ENCODE data around the gene LRP6.

DNA sequence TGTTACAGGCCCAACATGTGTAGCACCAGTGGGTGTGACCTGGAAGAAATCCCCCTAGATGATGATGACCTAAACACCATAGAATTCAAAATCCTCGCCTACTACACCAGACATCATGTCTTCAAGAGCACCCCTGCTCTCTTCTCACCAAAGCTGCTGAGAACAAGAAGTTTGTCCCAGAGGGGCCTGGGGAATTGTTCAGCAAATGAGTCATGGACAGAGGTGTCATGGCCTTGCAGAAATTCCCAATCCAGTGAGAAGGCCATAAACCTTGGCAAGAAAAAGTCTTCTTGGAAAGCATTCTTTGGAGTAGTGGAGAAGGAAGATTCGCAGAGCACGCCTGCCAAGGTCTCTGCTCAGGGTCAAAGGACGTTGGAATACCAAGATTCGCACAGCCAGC is 187.6 kb downstream of the LRP6 start:
- TF ChIP-seq, protein P1, sequence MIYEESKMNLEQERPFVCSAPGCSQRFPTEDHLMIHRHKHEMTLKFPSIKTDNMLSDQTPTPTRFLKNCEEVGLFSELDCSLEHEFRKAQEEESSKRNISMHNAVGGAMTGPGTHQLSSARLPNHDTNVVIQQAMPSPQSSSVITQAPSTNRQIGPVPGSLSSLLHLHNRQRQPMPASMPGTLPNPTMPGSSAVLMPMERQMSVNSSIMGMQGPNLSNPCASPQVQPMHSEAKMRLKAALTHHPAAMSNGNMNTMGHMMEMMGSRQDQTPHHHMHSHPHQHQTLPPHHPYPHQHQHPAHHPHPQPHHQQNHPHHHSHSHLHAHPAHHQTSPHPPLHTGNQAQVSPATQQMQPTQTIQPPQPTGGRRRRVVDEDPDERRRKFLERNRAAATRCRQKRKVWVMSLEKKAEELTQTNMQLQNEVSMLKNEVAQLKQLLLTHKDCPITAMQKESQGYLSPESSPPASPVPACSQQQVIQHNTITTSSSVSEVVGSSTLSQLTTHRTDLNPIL (CRISPR knock-in tag; IDR thresholded peaks at IDR 0.05; ENCODE audit: low read depth): no peak
- TF ChIP-seq GLIS3 (CRISPR knock-in tag; IDR thresholded peaks at IDR 0.05): no peak
- TF ChIP-seq, protein P2, sequence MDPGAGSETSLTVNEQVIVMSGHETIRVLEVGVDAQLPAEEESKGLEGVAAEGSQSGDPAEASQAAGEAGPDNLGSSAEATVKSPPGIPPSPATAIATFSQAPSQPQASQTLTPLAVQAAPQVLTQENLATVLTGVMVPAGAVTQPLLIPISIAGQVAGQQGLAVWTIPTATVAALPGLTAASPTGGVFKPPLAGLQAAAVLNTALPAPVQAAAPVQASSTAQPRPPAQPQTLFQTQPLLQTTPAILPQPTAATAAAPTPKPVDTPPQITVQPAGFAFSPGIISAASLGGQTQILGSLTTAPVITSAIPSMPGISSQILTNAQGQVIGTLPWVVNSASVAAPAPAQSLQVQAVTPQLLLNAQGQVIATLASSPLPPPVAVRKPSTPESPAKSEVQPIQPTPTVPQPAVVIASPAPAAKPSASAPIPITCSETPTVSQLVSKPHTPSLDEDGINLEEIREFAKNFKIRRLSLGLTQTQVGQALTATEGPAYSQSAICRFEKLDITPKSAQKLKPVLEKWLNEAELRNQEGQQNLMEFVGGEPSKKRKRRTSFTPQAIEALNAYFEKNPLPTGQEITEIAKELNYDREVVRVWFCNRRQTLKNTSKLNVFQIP (CRISPR knock-in tag; IDR thresholded peaks at IDR 0.05; ENCODE audit: borderline replicate concordance, low read depth): no peak
- TF ChIP-seq, protein P3, sequence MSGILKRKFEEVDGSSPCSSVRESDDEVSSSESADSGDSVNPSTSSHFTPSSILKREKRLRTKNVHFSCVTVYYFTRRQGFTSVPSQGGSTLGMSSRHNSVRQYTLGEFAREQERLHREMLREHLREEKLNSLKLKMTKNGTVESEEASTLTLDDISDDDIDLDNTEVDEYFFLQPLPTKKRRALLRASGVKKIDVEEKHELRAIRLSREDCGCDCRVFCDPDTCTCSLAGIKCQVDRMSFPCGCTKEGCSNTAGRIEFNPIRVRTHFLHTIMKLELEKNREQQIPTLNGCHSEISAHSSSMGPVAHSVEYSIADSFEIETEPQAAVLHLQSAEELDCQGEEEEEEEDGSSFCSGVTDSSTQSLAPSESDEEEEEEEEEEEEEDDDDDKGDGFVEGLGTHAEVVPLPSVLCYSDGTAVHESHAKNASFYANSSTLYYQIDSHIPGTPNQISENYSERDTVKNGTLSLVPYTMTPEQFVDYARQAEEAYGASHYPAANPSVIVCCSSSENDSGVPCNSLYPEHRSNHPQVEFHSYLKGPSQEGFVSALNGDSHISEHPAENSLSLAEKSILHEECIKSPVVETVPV (CRISPR knock-in tag; IDR thresholded peaks at IDR 0.05): no peak
- no peak for TF ChIP-seq ZFP30 (CRISPR knock-in tag; IDR thresholded peaks at IDR 0.05)
- TF ChIP-seq SNAI2 (CRISPR knock-in tag; IDR thresholded peaks at IDR 0.05): no peak
- no peak for TF ChIP-seq ARNTL (CRISPR knock-in tag; IDR thresholded peaks at IDR 0.05; ENCODE audit: borderline replicate concordance, low read depth)
- no peak for TF ChIP-seq TCF4 (CRISPR knock-in tag; IDR thresholded peaks at IDR 0.05; ENCODE audit: borderline replicate concordance)
- TF ChIP-seq ZNF70 (CRISPR knock-in tag; IDR thresholded peaks at IDR 0.05): no peak
- no peak for TF ChIP-seq OSR1 (CRISPR knock-in tag; IDR thresholded peaks at IDR 0.05)
- no peak for TF ChIP-seq RARB (CRISPR knock-in tag; IDR thresholded peaks at IDR 0.05)
- TF ChIP-seq TOX (CRISPR knock-in tag; IDR thresholded peaks at IDR 0.05; ENCODE audit: borderline replicate concordance): no peak
- TF ChIP-seq, protein P4, sequence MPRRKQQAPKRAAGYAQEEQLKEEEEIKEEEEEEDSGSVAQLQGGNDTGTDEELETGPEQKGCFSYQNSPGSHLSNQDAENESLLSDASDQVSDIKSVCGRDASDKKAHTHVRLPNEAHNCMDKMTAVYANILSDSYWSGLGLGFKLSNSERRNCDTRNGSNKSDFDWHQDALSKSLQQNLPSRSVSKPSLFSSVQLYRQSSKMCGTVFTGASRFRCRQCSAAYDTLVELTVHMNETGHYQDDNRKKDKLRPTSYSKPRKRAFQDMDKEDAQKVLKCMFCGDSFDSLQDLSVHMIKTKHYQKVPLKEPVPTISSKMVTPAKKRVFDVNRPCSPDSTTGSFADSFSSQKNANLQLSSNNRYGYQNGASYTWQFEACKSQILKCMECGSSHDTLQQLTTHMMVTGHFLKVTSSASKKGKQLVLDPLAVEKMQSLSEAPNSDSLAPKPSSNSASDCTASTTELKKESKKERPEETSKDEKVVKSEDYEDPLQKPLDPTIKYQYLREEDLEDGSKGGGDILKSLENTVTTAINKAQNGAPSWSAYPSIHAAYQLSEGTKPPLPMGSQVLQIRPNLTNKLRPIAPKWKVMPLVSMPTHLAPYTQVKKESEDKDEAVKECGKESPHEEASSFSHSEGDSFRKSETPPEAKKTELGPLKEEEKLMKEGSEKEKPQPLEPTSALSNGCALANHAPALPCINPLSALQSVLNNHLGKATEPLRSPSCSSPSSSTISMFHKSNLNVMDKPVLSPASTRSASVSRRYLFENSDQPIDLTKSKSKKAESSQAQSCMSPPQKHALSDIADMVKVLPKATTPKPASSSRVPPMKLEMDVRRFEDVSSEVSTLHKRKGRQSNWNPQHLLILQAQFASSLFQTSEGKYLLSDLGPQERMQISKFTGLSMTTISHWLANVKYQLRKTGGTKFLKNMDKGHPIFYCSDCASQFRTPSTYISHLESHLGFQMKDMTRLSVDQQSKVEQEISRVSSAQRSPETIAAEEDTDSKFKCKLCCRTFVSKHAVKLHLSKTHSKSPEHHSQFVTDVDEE (CRISPR knock-in tag; IDR thresholded peaks at IDR 0.05): no peak
- TF ChIP-seq, protein P5, sequence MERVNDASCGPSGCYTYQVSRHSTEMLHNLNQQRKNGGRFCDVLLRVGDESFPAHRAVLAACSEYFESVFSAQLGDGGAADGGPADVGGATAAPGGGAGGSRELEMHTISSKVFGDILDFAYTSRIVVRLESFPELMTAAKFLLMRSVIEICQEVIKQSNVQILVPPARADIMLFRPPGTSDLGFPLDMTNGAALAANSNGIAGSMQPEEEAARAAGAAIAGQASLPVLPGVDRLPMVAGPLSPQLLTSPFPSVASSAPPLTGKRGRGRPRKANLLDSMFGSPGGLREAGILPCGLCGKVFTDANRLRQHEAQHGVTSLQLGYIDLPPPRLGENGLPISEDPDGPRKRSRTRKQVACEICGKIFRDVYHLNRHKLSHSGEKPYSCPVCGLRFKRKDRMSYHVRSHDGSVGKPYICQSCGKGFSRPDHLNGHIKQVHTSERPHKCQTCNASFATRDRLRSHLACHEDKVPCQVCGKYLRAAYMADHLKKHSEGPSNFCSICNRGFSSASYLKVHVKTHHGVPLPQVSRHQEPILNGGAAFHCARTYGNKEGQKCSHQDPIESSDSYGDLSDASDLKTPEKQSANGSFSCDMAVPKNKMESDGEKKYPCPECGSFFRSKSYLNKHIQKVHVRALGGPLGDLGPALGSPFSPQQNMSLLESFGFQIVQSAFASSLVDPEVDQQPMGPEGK (CRISPR knock-in tag; IDR thresholded peaks at IDR 0.05; ENCODE audit: borderline replicate concordance): no peak

Data from SK-N-SH treated with all-trans-retinoic acid at 6 μM for 48 hours (cell line).